ENCODE results near the gene DTNBP1. TPM values are rescaled to one million over a fixed set of nuclear protein-coding genes. Genes with fewer than 3 reads are reported as not detected.

The DTNBP1 gene
- total and polyA plus RNA-seq, 2 of the 13 experiments (the other 11 are each of a cell fraction or from before 2014, with no cell fraction given) = 6.6 to 19.1 TPM

GRCh38 chr6:15662326-15663129 is at the start of gene DTNBP1 (continued):
- TF ChIP-seq, protein P1, sequence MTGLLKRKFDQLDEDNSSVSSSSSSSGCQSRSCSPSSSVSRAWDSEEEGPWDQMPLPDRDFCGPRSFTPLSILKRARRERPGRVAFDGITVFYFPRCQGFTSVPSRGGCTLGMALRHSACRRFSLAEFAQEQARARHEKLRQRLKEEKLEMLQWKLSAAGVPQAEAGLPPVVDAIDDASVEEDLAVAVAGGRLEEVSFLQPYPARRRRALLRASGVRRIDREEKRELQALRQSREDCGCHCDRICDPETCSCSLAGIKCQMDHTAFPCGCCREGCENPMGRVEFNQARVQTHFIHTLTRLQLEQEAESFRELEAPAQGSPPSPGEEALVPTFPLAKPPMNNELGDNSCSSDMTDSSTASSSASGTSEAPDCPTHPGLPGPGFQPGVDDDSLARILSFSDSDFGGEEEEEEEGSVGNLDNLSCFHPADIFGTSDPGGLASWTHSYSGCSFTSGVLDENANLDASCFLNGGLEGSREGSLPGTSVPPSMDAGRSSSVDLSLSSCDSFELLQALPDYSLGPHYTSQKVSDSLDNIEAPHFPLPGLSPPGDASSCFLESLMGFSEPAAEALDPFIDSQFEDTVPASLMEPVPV (CRISPR knock-in tag; IDR thresholded peaks at IDR 0.05) = peak; percentile 79; the same call in 1 of the 2 replicates
- TF ChIP-seq SNRNP70 (IDR thresholded peaks at IDR 0.05; ENCODE audit: low read depth, low read length) (no peak), RAD21 (CRISPR knock-in tag; IDR thresholded peaks at IDR 0.05) (no peak; the same call in 1 of the 2 replicates), ARID3A (IDR thresholded peaks at IDR 0.05; ENCODE audit: low read depth, low read length) (no peak), ZNF329 (CRISPR knock-in tag; IDR thresholded peaks at IDR 0.05; ENCODE audit: low read depth) (peak; percentile 44; the same call in 1 of the 2 replicates), KDM3A (CRISPR knock-in tag; IDR thresholded peaks at IDR 0.05; ENCODE audit: low read depth) (0 out of 2 replicates have a peak, but pooled peaks have one; percentile 45), FOXP1 (IDR thresholded peaks at IDR 0.05) (no peak), FOXP1 (CRISPR knock-in tag; IDR thresholded peaks at IDR 0.05) (no peak), ZNF282 (IDR thresholded peaks at IDR 0.05; ENCODE audit: partially characterized antibody) (no peak), RBM22 (optimal IDR thresholded peaks at IDR 0.05; ENCODE audit: low read length) (no peak), HNF4A (CRISPR knock-in tag; IDR thresholded peaks at IDR 0.05) (peak; percentile 28; the same call in 1 of the 2 replicates), MAZ (IDR thresholded peaks at IDR 0.05; ENCODE audit: borderline replicate concordance, low read depth, low read length) (peak; percentile 75; the same call in 1 of the 2 replicates), MAZ (CRISPR knock-in tag; IDR thresholded peaks at IDR 0.05; ENCODE audit: low read depth) (peak; percentile 85; the same call in 1 of the 2 replicates), NR0B2 (CRISPR knock-in tag; IDR thresholded peaks at IDR 0.05) (peak; percentile 64; the same call in 1 of the 2 replicates), SSRP1 (CRISPR knock-in tag; IDR thresholded peaks at IDR 0.05) (no peak), ZKSCAN1 (IDR thresholded peaks at IDR 0.05; ENCODE audit: low read length) (no peak)
- TF ChIP-seq, protein P2, sequence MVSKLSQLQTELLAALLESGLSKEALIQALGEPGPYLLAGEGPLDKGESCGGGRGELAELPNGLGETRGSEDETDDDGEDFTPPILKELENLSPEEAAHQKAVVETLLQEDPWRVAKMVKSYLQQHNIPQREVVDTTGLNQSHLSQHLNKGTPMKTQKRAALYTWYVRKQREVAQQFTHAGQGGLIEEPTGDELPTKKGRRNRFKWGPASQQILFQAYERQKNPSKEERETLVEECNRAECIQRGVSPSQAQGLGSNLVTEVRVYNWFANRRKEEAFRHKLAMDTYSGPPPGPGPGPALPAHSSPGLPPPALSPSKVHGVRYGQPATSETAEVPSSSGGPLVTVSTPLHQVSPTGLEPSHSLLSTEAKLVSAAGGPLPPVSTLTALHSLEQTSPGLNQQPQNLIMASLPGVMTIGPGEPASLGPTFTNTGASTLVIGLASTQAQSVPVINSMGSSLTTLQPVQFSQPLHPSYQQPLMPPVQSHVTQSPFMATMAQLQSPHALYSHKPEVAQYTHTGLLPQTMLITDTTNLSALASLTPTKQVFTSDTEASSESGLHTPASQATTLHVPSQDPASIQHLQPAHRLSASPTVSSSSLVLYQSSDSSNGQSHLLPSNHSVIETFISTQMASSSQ (IDR thresholded peaks at IDR 0.05; ENCODE audit: low read depth) = no peak
- TF ChIP-seq, protein P2 (CRISPR knock-in tag; IDR thresholded peaks at IDR 0.05; ENCODE audit: borderline replicate concordance) = no peak
- TF ChIP-seq, protein P3, sequence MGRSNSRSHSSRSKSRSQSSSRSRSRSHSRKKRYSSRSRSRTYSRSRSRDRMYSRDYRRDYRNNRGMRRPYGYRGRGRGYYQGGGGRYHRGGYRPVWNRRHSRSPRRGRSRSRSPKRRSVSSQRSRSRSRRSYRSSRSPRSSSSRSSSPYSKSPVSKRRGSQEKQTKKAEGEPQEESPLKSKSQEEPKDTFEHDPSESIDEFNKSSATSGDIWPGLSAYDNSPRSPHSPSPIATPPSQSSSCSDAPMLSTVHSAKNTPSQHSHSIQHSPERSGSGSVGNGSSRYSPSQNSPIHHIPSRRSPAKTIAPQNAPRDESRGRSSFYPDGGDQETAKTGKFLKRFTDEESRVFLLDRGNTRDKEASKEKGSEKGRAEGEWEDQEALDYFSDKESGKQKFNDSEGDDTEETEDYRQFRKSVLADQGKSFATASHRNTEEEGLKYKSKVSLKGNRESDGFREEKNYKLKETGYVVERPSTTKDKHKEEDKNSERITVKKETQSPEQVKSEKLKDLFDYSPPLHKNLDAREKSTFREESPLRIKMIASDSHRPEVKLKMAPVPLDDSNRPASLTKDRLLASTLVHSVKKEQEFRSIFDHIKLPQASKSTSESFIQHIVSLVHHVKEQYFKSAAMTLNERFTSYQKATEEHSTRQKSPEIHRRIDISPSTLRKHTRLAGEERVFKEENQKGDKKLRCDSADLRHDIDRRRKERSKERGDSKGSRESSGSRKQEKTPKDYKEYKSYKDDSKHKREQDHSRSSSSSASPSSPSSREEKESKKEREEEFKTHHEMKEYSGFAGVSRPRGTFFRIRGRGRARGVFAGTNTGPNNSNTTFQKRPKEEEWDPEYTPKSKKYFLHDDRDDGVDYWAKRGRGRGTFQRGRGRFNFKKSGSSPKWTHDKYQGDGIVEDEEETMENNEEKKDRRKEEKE (IDR thresholded peaks at IDR 0.05) = no peak

Data from HepG2 (cell line).